ENCODE measurements around the gene ATP5MG.
"Not testable (repeated sequence)": the region's sequence is repeated elsewhere in the genome, so short reads cannot be mapped to it uniquely, and the experiment has no call there.

Gene ATP5MG, protein sequence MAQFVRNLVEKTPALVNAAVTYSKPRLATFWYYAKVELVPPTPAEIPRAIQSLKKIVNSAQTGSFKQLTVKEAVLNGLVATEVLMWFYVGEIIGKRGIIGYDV

DNA sequence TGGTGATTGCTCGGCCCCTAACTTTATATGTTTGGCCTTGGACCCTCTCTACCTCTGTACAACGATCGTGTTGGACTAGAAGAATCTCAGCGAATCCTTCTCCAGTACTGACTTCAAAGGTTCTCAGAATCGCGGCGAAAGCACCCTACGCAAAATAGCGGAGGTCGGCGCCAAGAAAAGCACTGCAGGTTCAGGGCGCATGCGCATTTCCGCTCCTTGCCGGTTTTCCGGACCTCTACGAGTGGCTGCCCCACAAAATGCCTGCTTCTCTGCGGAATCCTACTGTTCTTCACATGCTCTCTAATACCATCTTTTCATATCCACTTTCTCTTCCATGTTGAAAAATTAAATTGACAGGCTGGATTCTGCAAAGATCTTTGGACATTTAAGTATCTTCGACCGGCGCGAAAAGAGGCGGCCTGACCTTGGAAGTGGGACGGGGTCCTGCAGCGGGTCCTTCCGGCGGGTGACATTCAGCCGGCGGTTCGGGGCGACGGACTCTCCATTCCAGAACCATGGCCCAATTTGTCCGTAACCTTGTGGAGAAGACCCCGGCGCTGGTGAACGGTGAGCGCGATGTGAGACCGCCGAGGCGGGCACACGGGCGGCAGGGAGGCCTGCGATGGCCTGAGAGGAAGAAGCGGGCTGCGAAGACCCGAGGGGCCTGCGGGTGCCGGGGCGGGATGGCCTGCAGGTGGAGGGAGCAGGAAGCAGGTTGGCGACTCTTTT, at the start of gene ATP5MG:
ATP5MG (plus strand) TSS at position 456 of the 729 bp plus-strand sequence; CDS start at position 516, 60 bp downstream.
- peak; percentile 99 for DNase-seq

DNA sequence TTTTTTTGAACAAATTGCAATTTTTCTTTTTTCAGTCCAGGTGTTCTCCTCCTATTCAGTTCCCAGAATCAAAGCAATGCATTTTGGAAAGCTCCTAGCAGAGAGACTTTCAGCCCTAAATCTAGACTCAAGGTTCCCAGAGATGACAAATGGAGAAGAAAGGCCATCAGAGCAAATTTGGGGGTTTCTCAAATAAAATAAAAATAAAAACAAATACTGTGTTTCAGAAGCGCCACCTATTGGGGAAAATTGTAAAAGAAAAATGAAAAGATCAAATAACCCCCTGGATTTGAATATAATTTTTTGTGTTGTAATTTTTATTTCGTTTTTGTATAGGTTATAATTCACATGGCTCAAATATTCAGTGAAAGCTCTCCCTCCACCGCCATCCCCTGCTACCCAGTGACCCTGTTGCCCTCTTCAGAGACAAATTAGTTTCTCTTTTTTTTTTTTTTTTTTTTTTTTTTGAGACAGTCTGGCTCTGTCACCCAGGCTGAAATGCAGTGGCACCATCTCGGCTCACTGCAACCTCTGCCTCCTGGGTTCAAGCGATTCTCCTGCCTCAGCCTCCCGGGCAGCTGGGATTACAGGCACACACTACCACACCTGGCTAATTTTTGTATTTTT, 48.2 kb upstream of the ATP5MG start:
- DNase-seq = peak; percentile 8

DNA sequence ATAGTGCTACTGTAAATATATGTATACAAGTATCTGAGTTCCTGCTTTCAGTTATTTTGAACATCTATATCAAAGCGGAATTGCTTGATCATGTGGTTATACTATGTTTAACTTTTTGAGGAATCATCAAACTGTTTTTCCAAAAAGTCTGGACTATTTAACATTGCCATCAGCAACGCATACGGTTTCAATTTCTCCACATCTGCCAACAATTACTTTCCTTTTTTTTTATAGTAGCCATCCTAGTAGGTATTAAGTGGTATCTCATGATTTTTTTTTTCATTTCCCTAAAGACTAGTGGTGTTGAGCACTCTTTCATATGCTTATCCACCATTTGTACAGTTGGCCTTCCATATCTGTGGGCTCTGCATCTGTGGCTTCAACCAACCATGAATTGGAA, 43.3 kb upstream of the ATP5MG start:
- DNase-seq = no peak

DNA sequence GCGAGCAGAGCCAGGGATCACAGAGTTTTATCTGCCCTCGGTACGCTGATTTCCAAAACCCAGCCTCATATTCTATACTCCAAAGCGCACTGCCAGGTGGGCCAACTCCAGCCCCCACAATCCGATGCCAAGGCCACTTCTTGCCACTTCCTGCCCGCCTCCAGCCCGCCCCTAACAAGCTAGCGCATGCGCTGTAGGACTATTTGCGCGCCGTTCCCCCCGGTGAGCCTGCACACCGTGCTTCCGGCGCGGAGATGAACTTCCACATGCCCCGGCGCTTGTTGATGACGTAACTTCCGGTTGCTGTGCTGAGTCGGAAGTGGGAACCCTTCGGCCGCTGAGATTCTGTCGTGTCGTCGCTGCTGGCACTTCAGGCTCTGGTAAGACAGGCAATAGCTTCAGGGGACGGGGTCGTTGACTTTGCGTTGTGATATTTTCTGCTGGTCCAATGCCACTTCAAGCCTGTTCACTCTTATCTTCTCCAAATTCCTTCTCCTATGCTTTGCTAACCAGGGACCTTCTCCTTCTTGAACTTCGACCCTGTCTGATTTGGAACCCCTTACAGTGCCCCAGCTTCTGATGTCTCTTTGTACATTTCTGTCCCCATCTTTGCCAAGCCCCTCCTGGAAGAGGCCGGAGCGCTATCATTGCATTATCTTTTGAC, 42.0 kb upstream of the ATP5MG start, which contains the start of gene UBE4A:
UBE4A (plus strand) TSS at position 306 of the 664 bp plus-strand sequence. CDS start 5,481 bp downstream, outside the sequence.
- DNase-seq = peak; percentile 95

DNA sequence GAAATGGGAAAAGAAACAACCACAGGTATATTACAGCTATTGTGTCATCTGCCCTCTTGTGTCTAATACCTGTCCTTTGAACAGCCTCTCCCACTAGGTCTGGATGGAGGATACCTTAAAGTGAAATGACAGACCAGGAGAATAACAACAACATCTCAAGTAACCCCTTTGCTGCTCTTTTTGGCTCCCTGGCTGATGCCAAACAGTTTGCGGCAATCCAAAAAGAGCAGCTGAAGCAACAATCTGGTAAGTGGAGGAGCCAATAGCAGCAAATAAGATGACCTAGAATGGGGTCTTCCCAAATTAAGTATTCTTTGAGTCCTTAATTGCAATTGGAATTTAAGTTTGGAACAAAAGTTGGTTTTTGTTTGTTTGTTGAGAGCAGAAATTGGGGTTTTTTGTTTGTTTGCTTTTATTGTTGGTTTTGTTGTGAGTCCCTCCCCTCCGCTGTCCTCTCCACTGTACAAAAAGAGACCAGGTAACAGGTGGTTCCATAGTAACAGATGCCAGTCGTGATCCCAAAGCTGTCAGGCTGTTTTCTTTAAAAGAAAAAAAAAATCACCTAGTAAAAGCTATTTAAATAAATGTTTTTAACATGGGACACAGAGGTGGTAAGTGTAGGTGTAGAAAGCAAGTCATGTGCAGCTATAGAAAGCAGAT, 36.3 kb upstream of the ATP5MG start:
- no peak for DNase-seq

DNA sequence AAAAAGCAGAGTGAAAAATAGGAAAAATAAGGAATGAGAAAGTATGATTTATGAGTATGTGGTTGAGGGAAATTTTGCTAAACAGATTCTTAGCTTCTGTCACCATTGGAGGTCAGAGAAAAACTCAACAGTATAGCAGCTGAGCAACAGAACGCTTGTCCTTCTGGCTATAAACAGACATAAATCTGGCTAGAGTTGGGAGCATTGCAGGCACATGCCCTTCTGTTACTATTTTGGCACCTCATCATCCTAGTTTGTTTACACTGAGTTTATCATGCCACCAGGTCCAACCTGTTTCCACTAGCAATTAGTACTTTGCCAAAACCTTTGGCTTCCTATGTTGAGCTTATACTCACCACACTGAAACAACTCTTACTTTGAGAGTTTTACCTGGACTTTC, 35.1 kb upstream of the ATP5MG start:
- no peak for DNase-seq

DNA sequence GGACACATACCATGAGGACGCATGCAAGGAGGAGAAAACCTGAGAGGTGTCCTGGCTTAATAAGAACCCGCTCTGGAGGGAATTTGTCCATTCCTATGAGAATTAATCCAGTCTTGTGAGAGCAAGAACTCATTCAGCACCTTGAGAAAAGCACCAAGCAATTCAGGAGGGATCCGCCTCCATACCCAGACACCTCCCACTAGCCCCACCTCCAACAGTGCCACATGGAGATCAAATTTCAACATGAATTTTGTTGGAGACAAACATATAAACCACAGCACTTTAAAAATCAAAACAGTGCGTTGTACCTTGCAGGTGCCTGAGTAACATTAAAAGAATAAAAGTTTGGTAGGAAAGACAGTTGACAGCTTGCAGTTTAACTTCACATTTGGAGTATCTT, 30.6 kb upstream of the ATP5MG start:
- no peak for DNase-seq

DNA sequence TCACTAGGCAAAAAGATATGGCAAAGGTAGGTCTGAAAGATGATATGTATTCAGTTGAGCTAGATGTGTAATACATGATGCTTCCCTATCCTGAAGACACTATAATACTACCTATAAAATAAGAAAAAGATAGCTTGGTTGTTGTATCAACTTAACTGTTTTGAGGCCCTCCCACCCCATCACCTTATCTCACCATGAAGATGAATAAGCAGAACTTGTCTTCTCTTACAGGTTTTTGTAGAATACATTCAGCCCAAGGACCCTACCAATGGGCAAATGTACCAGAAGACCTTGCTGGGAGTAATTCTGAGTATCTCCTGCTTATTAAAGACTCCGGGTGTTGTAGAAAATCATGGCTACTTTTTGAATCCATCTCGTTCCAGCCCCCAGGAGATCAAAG, 28.1 kb upstream of the ATP5MG start:
- no peak for DNase-seq

DNA sequence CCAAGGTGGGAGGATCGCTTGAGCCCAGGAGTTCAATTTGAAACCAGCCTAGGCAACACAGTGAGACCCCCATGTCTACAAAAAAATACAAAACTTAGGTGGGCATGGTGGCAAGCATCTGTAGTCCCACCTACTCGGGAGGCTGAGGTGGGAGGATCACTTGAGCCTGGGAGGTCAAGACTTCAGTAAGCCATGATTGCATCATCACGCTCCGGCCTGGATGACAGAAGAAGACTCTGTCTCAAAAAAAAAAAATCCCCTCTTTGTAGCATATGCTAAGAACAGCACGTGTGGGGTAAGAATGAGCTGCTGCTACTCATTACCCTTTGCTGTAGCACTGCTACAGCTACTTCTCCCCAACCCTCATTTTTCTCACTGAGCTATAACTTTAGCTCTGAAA, 27.5 kb upstream of the ATP5MG start:
- no peak for DNase-seq

DNA sequence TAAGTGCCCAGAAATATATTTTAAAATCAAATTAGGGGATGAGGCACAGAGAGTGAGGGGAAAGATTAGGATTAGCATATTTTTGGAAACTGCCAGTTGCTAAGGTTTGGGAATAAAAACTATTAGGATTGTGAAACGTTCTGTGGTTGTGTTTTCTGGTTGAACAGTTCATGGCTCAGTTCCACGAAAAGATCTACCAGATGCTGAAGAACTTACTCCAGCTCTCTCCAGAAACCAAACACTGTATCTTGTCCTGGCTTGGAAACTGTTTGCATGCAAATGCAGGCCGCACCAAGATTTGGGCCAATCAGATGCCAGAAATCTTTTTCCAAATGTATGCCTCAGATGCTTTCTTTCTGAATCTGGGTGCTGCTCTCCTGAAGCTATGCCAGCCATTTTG, 26.7 kb upstream of the ATP5MG start:
- no peak for DNase-seq

DNA sequence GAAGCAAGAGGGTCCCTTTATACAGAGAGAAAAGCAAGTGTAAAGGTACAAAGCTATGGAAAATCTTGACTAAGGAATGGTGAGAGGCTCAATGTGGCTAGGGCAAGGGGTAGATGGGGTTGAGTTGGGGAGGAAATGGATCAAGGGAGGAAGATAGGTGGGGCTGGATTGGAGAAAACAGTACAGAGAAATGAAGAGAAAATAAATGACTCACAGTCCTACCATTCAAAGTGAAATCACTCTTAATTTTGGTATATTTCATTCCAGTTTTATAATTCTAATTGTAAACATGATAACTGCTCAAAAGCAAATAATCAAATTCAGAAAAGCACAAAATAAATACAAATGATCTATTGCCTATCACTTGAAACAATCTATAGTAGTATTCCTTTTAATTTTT, 25.4 kb upstream of the ATP5MG start:
- DNase-seq = no peak

DNA sequence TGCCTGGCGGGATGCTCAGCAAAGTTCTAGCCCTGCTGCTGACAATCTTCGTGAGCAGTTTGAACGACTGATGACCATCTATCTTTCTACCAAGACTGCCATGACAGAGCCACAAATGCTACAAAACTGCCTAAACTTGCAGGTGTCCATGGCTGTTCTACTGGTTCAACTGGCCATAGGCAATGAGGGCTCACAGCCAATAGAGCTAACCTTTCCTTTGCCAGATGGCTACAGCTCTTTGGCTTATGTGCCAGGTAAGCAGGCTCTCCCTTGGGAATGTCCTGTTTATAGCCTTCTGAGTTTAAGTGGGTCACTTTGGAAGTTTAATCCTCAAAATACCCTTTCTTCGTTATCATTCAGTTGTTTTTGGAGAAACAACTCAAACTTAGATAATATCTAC, 21.9 kb upstream of the ATP5MG start:
- DNase-seq = no peak

DNA sequence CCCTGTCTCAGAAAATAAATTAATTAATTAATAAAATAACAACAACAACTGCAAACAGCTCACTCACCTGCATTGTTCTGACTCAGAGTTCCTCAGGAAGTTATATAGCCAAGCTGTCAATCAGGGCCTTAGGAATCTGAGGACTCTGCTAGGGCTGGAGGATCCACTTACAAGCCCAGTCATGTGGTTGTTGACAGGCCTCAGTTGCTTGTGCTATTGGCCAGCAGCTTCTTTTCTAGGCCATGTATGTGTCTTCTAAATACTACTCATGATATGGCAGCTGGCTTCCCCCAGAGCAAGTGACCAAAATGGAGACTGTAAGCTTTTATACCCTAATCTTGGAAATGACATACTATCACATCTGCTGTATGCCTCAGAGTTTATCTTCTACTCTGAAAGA, 20.8 kb upstream of the ATP5MG start:
- DNase-seq = no peak

DNA sequence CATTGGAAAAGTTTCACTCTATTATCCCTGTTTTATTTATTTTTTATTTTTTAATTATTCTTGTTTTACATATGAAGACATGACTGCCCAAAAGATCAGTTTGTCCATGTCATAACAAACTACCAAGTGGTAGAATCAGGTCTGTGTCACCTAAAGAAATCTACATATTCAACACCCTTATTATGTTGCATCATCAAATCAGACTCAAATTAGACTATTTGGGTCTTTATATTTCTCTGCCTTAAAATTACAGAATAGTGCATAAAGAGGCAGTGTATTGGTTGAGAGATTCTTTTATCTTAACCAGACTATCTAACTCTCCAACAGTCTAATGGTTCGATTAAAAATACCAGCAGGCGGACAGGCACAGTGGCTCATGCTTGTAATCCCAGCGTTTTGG, 18.5 kb upstream of the ATP5MG start:
- no peak for DNase-seq

DNA sequence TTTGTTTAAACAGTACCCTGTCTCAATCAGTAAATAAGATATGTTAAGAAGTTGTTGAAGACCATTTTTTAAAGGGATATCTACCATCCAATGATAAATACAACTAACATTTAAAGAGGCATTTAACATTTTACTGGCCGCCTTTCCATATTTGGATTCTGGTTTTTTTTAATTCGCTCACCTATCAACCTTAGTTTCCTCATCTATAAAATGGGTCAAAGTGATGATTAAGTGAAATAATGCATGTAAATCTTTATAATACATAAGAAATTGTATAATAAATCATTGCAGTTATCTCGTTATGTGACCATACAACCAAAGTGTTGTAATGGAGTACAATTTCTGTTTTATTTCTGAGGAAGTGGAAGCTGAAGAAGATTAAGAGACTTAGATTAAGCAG, 17.7 kb upstream of the ATP5MG start:
- no peak for DNase-seq

DNA sequence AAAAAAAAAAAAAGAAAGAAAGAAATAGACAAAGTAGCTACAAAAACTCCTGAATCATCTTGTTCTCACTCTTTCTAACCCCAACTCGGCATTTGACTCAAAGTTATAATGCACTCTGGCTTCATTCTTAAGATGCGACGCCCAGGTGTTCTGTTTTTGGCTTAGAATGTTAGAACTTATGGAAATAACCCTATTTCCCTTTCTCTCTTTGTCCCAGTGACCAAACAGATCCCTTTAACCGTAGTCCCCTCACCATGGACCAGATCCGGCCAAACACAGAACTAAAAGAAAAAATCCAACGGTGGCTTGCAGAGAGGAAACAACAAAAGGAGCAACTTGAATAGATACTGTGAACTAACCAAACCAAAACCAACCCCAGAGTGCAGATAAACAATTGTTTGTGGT, 5.3 kb upstream of the ATP5MG start:
- no peak for DNase-seq

DNA sequence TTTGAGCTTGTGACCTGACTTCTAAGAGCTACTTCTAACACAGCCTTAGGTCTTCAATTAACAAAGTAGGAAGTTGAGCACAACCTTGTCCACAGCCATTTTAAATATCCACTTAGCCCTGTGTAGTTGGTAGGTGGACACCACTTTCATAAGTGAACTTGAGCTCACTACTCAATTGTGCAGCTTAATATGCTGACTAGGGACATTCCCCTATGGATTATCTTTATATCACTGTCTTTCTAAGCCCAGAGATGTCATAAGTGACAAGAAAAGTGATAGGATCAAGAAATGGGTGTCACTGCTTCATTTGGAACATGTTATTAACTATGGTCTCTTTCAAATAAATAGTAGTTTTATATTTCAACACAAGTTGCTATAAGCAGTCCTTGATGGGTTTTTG, 4.0 kb upstream of the ATP5MG start:
- no peak for DNase-seq

DNA sequence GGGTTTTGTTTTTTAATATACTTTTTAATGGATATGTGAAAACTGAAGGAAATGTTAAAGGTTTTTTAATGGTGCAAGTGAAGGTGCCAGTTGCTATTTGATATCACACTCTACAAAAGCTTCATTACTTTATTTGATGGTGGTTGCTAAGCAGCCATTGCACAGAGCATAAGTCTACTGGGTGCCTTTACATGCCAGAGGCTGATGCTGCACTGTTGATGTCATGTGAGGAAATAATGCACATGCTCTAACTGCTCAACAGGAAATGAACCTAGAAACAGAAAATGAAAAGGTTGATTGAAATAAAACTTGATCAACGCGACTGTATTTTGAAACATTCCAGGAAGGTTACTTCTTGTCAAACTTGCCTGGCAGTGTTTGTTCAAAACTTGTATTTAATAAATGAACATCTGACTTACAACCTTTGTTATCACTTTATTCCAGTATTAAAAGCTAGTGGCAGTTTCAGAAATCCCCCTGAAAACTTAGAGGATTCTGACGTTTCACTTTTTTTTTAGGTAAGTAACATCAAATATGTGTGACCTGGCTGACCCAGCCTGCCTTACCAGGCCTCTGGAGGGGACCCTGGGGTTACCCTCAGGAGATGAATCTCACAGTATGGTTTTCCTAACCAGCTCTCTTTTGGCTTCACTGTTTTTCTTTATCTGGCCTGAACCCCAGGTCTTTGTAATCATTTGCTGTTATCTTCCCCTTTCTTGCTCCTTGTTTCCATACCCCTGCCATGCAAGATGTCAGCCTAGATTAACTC, 2.4 kb upstream of the ATP5MG start:
- no peak for DNase-seq

DNA sequence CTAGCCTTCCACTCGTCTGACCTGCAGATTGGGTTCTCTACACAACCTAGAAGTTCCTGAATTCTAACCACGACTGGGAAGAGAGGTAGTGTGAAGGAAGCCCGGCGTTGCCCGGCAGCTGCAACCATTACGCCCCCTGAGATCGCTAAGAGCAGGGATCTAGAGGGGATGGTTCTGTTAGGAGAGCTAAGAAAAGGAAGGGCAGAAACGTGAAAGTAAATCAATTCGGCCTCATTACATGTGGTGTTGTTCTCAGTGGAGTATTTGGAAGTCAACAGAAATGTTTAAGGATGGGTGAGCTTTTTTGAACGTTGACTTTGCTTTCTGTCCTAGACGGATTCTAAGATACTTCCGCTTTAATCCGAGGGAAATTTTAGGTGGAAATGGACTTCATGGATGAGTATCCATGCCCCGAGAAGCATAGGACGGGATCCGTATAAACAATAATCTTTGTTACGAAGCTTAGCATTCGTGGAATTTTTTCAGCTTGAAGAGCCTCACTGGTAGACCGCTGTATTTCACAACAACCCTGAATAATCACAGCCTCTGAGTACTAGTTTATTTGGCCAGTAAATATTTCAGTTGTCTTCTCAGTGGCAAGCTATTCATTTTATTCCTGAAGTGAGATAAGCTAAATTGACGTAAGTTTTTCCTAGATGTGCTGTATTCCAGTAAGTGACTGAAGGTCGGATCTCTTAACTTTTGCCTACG, 629 bp downstream of the ATP5MG start:
- DNase-seq = no peak

DNA sequence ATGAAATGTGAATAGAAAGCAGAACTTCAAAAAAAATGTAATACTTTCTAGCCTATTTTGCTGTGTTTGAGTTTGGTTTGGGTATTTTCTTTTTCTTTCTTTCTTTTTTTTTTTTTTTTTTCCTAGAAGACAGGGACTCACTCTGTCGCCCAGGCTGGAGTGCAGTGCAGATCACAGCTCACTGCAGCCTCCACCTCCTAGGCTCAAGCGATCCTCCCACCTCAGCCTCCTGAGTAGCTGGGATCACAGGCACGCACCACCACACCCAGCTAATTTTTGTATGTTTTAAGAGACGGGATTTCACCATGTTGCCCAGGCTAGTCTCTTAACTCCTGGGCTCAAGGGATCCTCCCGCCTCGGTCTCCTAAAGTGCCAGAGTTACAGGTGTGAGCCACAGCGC, 1.2 kb downstream of the ATP5MG start:
- not testable (repeated sequence) for DNase-seq

DNA sequence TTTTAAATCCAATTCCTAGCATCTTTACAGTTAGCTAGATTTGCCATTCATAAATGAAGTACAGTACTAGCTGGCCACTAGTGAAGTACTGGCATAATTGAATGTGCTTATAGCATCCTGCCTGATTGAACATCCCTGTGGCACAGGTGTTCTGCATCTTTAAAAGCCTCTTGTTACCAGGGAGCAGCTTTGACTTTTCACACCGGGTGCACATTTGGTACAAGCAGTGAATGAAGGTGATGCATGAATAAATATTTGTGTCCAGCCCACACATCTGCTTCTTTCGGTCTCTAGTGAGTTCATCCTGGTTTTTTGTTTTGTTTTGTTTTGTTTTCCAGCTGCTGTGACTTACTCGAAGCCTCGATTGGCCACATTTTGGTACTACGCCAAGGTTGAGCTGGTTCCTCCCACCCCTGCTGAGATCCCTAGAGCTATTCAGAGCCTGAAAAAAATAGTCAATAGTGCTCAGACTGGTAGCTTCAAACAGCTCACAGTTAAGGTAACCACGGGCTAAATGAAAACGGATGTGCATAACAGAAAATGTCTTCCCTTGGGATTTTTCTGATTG, 5.3 kb downstream of the ATP5MG start:
- DNase-seq = peak; percentile 7

Measured in retina (tissue), 1 donor.